ENCODE data around the gene DCHS2. TPM values are rescaled to one million over a fixed set of nuclear protein-coding genes. Genes with fewer than 3 reads are reported as not detected.

Gene DCHS2, protein sequence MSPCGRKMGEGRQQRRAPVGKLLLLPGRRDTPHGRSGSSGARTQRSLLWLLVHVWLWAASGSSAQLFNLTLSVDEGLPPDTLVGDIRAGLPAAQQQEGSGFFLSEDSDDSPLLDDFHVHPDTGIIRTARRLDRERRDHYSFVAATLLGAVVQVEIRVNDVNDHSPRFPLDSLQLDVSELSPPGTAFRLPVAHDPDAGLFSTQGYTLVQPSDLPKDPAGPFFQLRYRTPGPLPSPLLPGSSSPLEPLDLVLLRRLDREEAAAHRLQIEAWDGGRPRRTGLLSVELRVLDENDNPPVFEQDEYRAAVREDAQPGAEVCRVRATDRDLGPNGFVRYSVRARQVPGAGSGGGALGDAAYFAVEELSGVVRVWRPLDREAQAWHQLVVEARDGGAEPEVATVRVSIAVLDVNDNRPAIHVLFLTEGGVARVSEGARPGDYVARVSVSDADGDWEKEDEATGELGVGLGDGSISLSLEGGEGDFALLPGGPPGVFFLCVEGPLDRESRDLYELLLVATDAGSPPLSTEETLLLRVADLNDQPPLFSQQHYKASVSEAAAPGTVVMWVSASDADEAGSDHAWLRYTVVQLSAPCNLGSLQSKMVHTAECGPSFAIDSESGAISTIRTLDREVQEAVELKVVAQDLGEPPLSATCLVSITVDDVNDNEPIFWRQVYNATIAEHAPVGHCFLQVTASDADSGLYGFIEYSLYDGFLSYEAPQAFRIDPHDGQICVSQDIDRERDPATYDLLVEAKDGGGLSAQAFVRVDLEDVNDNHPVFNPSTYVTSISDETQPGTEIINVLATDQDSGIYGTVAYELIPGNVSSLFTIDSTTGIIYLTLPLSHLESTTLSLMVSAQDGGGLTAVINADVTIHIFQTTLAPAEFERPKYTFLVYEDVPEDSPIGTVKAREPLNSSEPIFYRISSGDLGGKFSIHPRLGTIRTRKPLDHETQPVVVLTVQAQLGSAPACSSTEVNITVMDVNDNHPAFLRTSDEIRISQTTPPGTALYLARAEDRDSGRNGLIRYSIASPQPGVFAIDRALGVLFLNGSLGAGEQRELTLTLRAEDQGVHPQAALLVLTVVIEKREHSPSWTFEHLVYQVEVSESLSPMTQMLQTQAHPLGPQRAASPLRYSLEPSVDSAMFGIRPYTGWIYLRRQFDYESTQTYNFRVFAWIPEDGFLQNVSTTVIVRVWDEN (N-terminal part only)
- total RNA-seq = 11.1 TPM

DNA sequence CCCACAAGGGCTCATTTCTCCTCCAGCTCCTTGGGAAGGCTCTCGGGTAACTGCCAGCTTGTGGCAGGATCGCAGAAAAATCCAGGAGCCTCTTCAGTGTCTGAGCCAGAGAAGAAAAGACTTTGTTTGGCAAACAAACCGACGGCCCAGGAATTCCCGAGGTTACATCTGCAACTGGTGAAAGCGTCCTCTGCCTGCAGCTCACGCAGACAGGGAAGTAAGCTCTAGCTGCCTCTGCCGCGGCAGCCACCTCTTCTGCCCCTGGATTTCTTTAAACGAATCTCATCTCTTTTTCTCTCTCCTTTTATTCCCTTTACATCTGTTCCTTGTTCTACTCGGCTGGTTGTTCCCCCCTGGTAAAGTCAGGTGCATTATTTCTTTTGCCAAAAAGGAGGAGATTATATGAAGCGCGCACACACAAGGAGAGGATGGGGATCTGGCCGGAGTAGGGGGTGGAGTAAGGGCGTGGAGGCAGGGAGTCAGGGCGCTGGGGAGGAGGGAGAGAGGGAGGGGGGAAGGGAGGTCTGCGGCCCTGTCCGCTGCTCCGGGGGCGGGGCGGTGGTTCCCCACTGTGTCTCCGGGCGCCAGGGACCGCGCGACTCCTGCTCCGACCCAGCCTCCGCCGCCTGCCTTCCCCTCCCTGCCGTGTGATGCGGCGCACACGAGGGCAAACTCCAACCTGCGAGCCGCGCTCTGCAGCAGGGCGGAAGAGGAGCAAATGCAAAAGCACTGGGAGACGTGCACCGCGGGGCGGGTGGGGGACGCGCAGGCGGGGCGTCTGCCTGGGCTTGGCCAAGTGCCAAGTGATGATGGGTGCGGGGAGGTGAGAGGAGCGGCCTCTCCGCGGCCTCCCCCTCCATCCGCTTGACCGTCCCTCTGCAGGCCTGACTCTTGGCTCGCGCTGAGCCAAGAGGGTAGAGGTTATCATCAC is at the start of gene DCHS2:
TSS of gene DCHS2 (minus strand) at position 459 of the 931 bp plus-strand sequence. CDS start at position 15, 444 bp downstream.

Other genes with a start within 250 kb of the DCHS2 start
- gene PLRG1, start 58.6 kb upstream of the DCHS2 start, total RNA-seq = 69.7 TPM
- 5.6 TPM for gene FGB, start 71.2 kb upstream of the DCHS2 start, total RNA-seq
- gene FGA, start 98.9 kb upstream of the DCHS2 start, total RNA-seq = 1.6 TPM
- 1.1 TPM for gene FGG, start 120.9 kb upstream of the DCHS2 start, total RNA-seq

Data from metanephros (tissue), 1 donor.